HG03558 (cell line): ENCODE data around the gene CUBN.

Experiments used
- ATAC-seq: cut with Tn5 transposase; IDR thresholded peaks from one replicate; pipeline ENCODE4 v1.9.1; 2021; ENCODE audit warnings: moderate number of reproducible peaks; ENCODE audit not compliant: unreplicated experiment; ENCODE audit errors: extremely low read depth

Gene CUBN

GRCh38 chr10:16941067-16941466 lies 188.5 kb downstream of the CUBN start:
- ATAC-seq, result no peak

DNA sequence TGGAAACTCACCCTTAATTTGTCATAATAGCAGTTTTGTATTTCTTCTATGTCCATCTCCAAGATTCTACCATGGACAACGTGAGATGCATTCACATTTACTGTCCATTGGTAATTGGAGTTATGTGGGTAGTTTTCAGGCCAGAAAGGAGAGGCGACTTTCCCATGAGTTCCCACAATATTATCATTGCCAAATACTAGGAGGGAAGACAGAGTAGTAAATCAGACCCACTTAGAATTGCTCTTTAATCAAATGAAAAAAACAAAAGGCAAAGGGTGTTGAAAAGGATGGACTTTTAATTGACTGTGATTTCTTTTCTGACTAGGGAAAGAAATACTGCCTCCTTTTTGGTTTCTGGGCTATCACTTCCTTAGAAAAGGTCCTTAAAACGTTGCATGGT lies 190.7 kb downstream of the CUBN start:
- no peak for ATAC-seq

GRCh38 chr10:16934461-16934860 lies 195.2 kb downstream of the CUBN start:
- ATAC-seq, result no peak

DNA sequence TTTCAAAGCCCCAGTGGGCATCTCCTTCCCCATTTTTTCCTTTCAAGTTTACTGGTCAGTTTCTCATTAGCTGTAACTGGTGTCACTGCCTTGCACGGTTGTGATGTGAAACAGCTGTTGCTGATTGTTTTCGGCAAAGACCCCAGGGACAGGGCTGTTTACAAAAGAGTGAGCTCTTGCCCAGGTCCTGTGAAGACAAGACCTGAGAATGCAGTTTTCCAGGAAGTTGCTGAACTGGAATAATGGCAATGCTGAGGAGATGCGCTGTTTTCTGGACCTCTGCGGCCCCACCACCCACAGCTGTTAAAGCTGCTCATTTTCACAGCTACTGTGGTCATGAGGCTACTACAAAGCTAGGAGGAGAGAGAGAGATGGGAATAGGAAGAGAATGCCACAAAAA lies 195.8 kb downstream of the CUBN start:
- no peak for ATAC-seq

- no peak for ATAC-seq
Measured at GRCh38 chr10:16931930-16932329, 197.7 kb downstream of the CUBN start.

GRCh38 chr10:16930540-16930939 lies 199.1 kb downstream of the CUBN start:
- no peak for ATAC-seq

DNA sequence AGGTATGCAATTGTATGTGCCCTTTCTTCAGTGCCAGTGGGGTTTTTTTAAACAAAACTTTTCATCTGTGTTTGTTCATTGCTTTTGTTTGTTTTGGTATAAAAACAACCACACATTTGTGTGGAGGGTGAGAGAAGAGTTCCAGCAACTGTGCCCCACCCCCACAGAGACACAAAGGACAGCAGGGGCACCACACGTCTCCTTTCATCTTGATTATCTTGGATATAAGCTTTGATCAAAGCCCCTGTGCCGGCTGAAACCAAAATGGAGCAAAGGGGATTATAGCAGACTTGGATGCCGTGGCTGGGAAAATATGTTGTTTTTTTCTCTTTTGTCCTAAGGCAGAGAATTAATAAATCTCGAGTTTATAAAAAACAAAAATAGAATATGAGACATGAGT lies 200.5 kb downstream of the CUBN start:
- ATAC-seq, result no peak

DNA sequence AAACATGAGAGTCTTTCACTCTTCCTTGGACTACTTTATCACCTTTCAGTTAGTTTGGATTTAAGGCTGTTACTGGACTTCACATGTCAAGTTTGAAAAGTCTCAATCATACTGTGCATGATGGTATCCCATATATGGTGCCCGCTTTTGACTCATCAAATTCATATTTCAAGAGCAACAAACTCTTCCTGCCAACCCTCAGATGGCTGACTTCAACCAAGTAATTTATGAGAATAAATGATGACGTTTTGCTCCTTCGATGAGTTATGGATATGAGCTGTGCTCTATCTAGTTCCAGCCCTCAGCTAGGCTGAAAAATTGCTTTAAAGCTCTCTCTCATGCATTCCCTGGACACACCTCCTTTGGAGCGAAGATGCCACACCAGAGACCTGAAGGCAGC lies 202.1 kb downstream of the CUBN start:
- ATAC-seq, result no peak

DNA sequence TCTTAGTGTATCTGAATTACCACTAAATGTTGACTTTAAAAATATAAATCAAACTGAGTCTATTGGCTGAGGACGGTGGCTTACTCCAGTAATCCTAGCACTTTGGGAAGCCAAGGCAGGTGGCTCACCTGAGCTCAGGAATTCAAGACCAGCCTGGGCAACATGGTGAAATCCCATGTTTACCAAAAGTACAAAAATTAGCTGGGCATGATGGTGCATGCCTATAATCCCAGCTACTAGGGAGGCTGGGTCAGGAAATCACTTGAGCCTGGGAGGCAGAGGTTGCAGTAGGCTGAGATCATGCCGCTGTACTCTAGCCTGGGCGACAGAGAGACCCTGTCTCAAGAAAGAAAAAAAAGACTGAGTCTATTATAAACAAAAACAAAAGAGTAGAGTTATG lies 205.9 kb downstream of the CUBN start:
- ATAC-seq, result no peak

GRCh38 chr10:16923309-16923708 lies 206.3 kb downstream of the CUBN start:
- ATAC-seq, result no peak

DNA sequence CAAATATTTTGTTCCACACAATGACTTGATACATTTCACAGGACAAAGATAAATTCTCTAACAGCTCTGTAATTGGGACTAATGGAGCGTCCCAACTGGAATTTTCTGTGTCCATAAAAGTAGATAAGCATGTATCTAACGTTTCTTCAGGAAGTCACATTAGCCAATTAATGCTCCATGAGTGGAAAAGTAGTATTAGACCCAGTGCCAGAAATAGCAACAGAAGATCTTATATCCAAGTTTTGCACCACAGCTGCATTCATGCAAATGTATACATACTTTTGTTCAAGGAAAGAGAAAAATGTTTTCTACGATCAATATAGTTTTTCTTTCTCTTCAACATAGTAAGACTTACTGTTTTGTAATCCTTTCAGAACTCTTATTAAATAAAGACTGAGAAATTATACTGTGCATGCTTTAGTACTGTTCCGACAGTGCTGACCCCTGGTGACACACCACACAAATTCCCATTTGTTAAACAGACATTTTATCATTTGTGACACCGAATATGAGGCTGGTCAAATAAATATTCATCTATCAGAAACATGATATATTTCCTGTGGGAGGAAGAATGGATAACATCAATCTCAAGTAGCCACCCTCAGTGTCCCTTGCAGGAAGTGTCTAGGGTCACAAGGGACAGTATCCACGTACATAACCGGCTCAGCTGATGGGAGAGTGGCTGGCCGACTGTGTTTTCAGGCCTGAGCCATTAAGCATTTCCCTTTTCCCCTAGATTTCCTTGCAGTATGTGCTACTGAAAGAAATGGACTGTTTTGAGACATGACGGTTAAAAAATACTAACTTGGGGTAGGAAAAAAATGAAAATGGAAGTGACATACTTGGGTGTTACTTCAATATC lies 210.3 kb downstream of the CUBN start:
- no peak for ATAC-seq

DNA sequence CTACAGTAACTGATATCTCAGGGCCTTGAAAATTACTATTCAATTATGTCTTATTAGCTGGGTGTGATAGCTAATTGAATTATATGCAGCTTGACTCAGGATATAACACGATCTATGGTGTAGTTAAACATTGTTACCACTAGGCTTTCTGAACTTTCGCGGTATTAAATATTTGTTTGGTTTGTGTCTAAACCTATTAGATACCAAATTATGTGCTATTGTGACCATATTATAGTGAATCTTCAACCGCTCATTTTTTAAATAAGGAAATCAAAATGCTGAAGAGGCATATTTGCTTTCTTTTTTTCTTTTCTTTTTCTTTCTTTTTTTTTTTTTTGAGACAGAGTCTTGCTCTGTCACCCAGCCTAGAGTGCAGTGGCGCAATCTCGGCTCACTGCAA lies 213.1 kb downstream of the CUBN start:
- no peak for ATAC-seq

- ATAC-seq, result no peak
Measured at GRCh38 chr10:16915300-16915699, 214.3 kb downstream of the CUBN start.

DNA sequence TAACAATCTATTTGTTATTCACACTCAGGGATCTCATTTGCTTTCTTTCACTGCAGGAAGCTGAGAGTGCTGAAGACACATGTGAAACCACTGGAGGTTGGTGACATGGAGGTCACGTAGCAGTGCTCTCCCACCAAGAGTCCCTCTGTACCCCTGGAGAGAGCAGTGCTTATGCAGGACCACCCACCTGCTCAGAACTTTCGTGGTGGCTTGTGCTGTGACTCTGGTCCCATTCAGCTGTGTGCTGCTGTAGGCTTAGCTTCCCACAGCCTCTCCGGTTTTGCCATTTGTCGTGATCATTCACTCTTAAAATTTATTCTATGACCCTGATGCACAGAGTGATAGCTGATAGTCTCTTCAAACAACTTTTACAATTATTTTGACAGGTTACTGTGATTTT lies 216.3 kb downstream of the CUBN start:
- no peak for ATAC-seq

DNA sequence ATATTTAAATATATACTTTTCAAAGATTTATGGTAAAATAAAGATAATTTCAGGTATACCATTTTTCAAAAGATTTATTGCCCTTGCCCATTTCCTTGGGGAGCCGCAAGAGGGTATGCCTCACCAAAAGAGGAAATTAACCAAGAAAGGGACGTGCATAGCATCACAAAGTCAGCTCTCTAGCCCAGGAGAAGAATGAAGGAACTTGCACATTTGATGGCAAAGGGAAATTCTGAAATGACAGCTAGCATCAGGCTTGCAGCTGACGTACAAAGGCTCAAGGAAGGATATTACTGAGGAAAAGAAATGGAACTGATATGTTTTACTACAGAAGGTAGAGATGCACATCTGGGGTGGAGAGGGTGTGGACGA lies 218.8 kb downstream of the CUBN start:
- ATAC-seq, result no peak

DNA sequence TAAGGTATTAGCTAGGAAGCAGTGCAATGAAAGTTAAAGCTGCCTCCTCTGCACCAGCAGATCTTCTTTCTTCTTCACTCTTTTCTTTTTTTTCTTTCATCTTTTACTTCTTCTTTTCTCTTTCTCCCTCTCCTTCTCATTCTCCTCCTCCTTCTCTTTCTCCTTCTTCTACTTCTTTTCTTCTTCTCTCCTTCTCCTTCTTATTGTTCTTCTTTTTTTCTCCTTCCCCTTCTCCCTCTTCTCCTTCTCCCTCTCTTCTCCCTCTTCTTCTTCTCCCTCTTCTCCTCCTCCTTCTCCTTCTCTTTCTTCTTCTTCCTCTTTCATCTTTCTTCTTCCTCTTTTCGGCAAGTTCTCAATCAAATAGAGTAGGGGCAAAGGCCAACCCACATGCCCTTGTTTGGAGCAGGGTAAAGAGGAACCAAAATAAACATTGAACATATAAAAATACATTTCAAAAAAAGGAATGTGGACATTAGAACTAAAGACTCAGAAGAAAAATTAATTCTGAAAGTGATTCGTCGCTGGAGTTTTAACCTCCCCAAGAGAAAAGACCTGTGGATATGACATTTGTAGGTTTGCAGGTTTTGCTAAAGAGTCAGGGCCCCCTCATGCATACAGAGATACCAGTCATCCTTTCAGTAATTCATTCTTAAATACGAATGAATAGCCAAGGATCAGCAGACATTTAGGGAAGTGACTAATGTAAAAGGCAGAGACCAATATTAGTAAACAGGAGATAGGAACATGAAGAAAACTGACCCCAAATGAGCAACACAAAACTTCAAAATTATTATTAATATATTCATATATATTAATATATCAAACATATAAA lies 219.4 kb downstream of the CUBN start:
- no peak for ATAC-seq

DNA sequence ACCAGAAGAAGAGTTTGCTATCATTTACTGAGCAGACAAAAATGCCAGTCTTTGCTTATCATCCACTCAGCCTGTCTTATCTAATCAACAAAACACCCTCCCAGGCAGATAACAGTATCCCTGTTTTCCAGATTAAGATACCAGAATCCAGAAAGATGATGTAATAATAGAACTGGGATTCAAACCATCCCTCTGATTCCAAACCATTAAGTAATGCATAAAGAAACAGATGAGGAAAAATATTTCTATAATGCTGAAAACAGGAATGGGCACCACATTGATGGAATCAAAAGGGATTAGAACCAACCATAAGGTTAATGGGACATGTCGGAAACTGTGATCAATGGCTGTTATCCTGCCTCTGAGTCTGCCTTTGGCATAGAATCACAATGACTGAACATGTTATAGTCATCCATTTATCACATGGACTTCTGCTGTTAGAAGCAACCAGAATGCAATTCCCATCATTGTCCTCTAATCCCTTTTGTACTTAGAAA lies 220.3 kb downstream of the CUBN start:
- ATAC-seq, result no peak

- ATAC-seq, result no peak
Measured at GRCh38 chr10:16907687-16908086, 221.9 kb downstream of the CUBN start.

- no peak for ATAC-seq
Measured at GRCh38 chr10:16905320-16905719, 224.3 kb downstream of the CUBN start.

- ATAC-seq, result no peak
Measured at GRCh38 chr10:16904639-16905061, 225.0 kb downstream of the CUBN start.

- no peak for ATAC-seq
Measured at GRCh38 chr10:16904049-16904448, 225.6 kb downstream of the CUBN start.
